Inferior parietal cortex (tissue), 1 donor: Measurements from ENCODE around the gene PTPN6.

ENCODE experiments used
- DNase-seq: peaks from one replicate; pipeline ENCODE4 v3.0.0-alpha.2; 2016; ENCODE audit errors: extremely low spot score

Gene PTPN6

GRCh38 chr12:6941782-6942181 lies 9.4 kb upstream of the PTPN6 start:
- DNase-seq, result no peak

- DNase-seq, result no peak
Observed at GRCh38 chr12:6942331-6942665, 8.9 kb upstream of the PTPN6 start.

GRCh38 chr12:6943389-6943721 lies 7.8 kb upstream of the PTPN6 start:
- no peak for DNase-seq

- DNase-seq, result peak; percentile 94
Observed at GRCh38 chr12:6943722-6944380, 7.3 kb upstream of the PTPN6 start, which contains the start of the genes C12orf57 and RNU7-1. Gene C12orf57, plus strand, starts transcription at chr12:6944022. Its CDS starts 100 bp downstream, at chr12:6944122. Gene RNU7-1, plus strand, starts transcription at chr12:6943816.

- peak; percentile 90 for DNase-seq
Observed at GRCh38 chr12:6944381-6945186, 6.6 kb upstream of the PTPN6 start.

- no peak for DNase-seq
Observed at GRCh38 chr12:6945613-6946012, 5.5 kb upstream of the PTPN6 start.

DNA sequence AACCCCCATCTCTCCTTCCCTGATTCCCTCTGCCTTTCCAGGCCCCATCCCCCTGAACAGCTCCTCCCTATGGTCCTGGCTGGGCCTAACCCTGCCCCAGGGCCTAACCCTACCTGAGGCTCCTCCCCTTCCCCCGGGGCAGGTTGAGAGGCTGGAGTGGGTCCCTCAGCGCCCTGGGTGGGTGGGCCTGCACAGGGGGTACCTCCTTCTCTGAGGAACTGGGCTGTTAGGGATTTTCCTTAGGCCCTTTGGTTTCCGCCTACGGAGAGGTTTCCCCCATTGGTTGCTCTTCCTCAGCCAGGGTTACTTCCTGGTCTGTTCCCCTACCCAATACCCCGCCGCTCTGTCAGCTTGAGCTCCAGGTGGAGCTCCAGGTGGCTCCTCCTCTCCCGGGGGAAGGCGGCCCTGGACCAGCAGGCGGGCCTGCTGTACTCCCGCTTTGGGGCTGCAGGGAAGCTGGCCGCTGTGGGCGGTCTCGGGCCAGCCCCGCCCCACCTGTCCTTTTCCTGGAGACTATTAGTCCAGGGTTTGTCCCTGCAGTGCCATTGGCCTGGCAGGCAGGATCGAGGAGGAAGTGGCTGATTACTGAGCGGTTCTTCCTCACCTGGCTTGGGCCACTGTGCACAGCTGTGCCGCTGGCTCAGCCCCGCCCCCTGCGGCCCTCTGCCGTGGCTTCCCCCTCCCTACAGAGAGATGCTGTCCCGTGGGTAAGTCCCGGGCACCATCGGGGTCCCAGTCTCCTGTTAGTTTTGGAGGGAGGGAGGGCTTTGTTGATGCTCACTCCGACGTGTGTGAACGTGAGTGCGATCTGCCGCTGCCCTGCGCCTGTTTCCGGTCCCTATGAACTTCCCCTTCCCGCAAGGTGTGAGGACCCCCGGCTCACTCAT lies 4.9 kb upstream of the PTPN6 start:
- no peak for DNase-seq

GRCh38 chr12:6946920-6947374 lies 4.2 kb upstream of the PTPN6 start:
- DNase-seq, result no peak

GRCh38 chr12:6947615-6948014 lies 3.5 kb upstream of the PTPN6 start:
- no peak for DNase-seq

GRCh38 chr12:6948873-6949594 lies 2.1 kb upstream of the PTPN6 start:
- DNase-seq, result no peak

GRCh38 chr12:6950401-6950801 lies 755 bp upstream of the PTPN6 start:
- no peak for DNase-seq

DNA sequence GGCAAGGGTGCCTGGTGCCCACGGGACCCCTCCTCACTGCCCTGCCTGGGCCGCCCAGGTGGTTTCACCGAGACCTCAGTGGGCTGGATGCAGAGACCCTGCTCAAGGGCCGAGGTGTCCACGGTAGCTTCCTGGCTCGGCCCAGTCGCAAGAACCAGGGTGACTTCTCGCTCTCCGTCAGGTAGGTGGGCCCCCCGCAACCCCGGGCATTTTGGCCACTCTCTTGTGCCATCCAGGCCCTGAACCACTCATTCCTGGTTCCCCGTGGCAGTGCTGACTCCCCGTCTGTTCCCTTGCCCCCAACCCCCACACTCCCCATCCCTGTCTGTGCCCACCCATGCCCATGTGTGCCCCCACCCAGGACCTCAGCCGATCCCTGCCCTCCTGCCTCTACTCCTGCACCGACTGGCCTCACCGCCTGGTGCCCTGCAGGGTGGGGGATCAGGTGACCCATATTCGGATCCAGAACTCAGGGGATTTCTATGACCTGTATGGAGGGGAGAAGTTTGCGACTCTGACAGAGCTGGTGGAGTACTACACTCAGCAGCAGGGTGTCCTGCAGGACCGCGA lies 480 bp downstream of the PTPN6 start:
- no peak for DNase-seq

GRCh38 chr12:6952121-6952862 lies 1.1 kb downstream of the PTPN6 start:
- DNase-seq, result no peak

GRCh38 chr12:6952863-6953441 lies 1.8 kb downstream of the PTPN6 start:
- DNase-seq, result no peak

DNA sequence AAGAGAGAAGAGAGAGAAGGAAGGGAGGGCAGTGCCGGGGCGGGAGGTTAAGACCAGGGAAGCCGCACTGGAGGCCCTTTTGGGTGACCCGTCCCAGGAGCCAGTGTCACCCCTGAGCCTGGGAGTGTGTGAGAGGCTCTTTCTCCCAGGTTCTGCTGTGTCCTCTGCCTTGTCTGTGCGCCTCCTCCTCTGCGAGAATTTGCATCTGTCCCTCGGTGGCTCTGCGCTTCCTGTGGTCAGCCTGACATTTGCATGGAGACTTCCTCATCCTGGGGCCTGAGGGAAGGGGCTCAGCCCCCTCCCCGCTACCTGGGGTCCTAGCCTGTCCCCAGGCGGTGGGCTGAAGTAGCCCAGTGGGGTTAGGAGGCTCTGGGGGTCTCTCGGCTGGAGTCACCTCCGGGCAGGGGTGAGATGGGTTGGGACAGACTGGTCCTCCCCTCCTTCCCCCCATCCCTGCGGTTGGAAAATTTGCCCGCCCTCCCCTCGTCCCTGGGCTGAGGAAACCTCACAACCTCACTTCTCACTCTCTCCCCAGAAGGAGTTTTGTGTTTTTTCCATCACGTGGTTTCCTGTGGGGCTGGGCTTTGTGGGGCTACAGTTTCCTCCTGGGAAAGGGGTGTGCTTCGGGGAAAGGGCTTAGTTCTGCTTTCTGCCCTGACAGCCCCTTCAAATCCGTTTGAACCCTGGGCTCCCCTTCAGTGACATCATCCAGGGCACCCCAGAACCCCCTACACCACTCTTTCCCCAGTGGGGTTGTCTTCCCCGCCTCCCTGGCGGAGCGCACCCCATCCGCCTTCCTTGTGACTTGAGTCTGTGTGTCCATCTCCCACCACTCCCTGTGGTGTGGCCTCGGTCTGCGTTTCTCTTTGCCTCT lies 2.5 kb downstream of the PTPN6 start:
- no peak for DNase-seq

DNA sequence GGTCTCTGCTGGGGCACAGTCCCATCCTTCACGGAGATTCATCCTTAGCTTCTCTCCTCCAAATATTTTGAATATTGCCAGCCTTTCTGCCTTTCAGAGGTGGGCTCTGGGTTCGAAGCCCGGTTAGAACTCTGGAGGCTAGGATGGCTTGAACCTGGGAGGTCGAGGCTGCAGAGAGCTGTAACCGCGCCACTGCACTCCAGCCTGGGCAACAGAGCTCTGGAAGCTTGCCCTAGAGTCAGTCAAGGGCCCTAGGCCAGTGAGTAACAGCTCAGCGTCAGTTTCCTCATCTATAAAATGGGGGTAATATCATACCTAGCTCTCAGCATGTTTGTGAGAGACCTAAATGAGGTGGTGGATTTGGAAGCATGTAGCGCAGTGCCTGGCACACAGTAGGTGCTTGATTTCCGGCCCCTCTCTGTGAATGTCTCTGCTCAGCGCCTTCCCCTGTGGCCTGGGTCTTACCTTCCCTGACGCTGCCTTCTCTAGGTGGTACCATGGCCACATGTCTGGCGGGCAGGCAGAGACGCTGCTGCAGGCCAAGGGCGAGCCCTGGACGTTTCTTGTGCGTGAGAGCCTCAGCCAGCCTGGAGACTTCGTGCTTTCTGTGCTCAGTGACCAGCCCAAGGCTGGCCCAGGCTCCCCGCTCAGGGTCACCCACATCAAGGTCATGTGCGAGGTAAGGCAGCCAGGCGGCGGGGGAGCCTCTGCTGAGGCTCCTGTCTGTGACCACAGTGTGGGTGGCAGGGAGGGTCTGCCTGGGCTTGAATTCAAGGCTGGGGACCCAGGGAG lies 3.4 kb downstream of the PTPN6 start:
- DNase-seq, result no peak

- no peak for DNase-seq
Observed at GRCh38 chr12:6955108-6956020, 4.2 kb downstream of the PTPN6 start.
